HL-60 (cell line): ENCODE measurements around the gene ACTN2.

Source experiments
- DNase-seq, 2 experiments: peaks; one replicate each; pipeline ENCODE4 v3.0.0-alpha.2; 2010 to 2020; ENCODE audit warnings: low read depth in 1 of 2, low spot score in 1 of 2
- H3K27ac ChIP-seq: fragments of 250-450 bp; sonication (Bioruptor Pico); replicated peaks from 2 replicates; pipeline ENCODE4 v1.5.1; 2020; ENCODE audit warnings: mild to moderate bottlenecking, moderate library complexity
- H3K27me3 ChIP-seq: fragments of 250-450 bp; sonication (Bioruptor Pico); 2 replicates; pipeline ENCODE4 v1.5.1; 2021; ENCODE audit warnings: mild to moderate bottlenecking, moderate library complexity; ENCODE audit not compliant: insufficient read depth, poor library complexity, severe bottlenecking
- H3K4me3 ChIP-seq: replicated peaks from 2 replicates; pipeline ENCODE4 v1.5.1; 2011; ENCODE audit warnings: mild to moderate bottlenecking, control low read depth, low read length; ENCODE audit not compliant: insufficient read depth
- CTCF ChIP-seq: IDR thresholded peaks from one replicate; pipeline ENCODE4 v1.5.1; 2011; ENCODE audit warnings: low read length, control low read depth, inconsistent platforms; ENCODE audit not compliant: insufficient read depth
- GABPA ChIP-seq: IDR thresholded peaks from 2 replicates; pipeline ENCODE4 v1.6.1; 2012; ENCODE audit warnings: low read depth
- POLR2AphosphoS5 ChIP-seq: IDR thresholded peaks from 2 replicates; pipeline ENCODE4 v1.6.1; 2012; ENCODE audit warnings: low read depth
- REST ChIP-seq: IDR thresholded peaks from 2 replicates; pipeline ENCODE4 v1.6.1; 2012; ENCODE audit warnings: low read depth; ENCODE audit not compliant: insufficient replicate concordance
- SPI1 ChIP-seq: IDR thresholded peaks from 2 replicates; pipeline ENCODE4 v1.6.1; 2012; ENCODE audit warnings: low read depth, mild to moderate bottlenecking, borderline replicate concordance

The ACTN2 gene

GRCh38 chr1:236720611-236721010, 34.3 kb downstream of the ACTN2 start:
- H3K27me3 ChIP-seq: no peaks in the 10 kb centered on the region
- no peak overlapping the region for H3K27ac ChIP-seq
- no peak overlapping the region for H3K4me3 ChIP-seq
- no peak for DNase-seq
- no peak for TF ChIP-seq REST
- no peak for TF ChIP-seq GABPA
- TF ChIP-seq SPI1: no peak
- TF ChIP-seq CTCF: no peak
- TF ChIP-seq POLR2AphosphoS5: no peak

GRCh38 chr1:236724049-236724448, 37.8 kb downstream of the ACTN2 start:
- no peak for TF ChIP-seq POLR2AphosphoS5
- no peak for TF ChIP-seq REST
- no peak for TF ChIP-seq GABPA
- TF ChIP-seq SPI1: no peak
- no peak for TF ChIP-seq CTCF
- no peak for DNase-seq
- H3K27me3 ChIP-seq: no peaks in the 10 kb centered on the region
- no peak overlapping the region for H3K27ac ChIP-seq
- no peak overlapping the region for H3K4me3 ChIP-seq

GRCh38 chr1:236724506-236724905, 38.2 kb downstream of the ACTN2 start:
- H3K27ac ChIP-seq: no peak overlapping the region
- no peak for DNase-seq
- no peaks in the 10 kb centered on the region for H3K27me3 ChIP-seq
- H3K4me3 ChIP-seq: no peak overlapping the region
- no peak for TF ChIP-seq REST

DNA sequence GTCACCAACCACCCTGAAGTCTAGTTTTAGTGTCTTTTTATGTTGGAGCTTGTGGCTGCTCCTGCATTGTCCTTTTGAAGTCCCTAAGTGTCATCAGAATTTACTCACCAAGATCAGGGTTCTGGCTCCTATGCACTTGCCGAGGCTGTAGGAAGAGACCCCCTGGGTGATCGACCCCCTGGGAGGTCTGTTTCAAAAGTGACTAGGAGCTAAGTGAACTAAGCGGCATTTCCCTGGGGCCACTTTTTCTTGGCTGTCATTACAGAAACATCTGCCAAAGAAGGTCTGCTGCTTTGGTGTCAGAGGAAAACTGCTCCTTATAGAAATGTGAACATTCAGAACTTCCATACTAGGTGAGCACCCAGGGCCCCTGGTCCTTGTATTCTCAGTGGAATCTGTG, 39.4 kb downstream of the ACTN2 start:
- no peak overlapping the region for H3K27ac ChIP-seq
- no peak for DNase-seq
- no peaks in the 10 kb centered on the region for H3K27me3 ChIP-seq
- no peak overlapping the region for H3K4me3 ChIP-seq
- TF ChIP-seq SPI1: no peak
- no peak for TF ChIP-seq GABPA
- TF ChIP-seq CTCF: no peak
- TF ChIP-seq POLR2AphosphoS5: no peak
- no peak for TF ChIP-seq REST
